OCI-LY1 (cell line): ENCODE results near the gene GRPEL2.

Experiments used
- CTCF ChIP-seq: fragments of 200-600 bp; sonication (generic), shearing (Covaris generic); IDR thresholded peaks from 2 replicates; pipeline ENCODE4 v1.5.1; 2017; ENCODE audit warnings: mild to moderate bottlenecking, antibody characterized with exemption, low read length, moderate library complexity, mixed read lengths
- EZH2 ChIP-seq: fragments of 200-600 bp; sonication (generic), shearing (Covaris generic); IDR thresholded peaks from 2 replicates; pipeline ENCODE4 v1.8.0; 2017; ENCODE audit warnings: borderline replicate concordance, mixed run types, mild to moderate bottlenecking, antibody characterized with exemption, low read length, moderate library complexity, mixed read lengths

DNA sequence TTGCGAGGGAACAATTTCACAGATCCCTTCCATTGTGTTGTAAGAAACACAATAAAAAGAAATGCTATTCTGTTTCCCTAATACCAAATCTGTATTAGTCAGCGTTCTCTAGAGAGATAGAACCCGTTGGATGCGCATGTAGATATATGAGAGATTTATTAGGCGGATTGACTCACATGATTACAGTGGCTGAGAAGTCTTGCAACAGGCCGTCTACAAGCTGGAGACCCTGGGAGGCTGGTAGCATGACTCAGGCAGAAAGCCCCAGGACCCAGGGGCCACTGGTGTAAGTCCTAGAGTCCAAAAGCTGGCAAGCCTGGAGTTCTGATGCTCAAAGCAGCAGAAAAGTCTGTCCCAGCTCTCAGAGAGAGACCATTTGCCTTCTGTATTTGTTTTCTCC, 52.2 kb downstream of the GRPEL2 start:
- TF ChIP-seq CTCF = no peak
- no peak for TF ChIP-seq EZH2
